ENCODE data around the gene ADGRE3.
A peak's percentile ranks its signal among the peaks of the same experiment; 100 is the strongest.

ADGRE3 gene

GRCh38 chr19:14674764-14675163 lies at the start of gene ADGRE3:
TSS of gene ADGRE3 (minus strand) at chr19:14674844. CDS start at chr19:14674770, 74 bp downstream.
- DNase-seq (ENCODE audit: low spot score) = no peak

GRCh38 chr19:14722127-14722526 lies 47.5 kb upstream of the ADGRE3 start:
- DNase-seq (ENCODE audit: low spot score) = no peak

GRCh38 chr19:14719162-14719561 lies 44.5 kb upstream of the ADGRE3 start:
- no peak for DNase-seq (ENCODE audit: low spot score)

GRCh38 chr19:14718522-14719116 lies 44.0 kb upstream of the ADGRE3 start:
- DNase-seq (ENCODE audit: low spot score) = no peak

GRCh38 chr19:14715841-14716240 lies 41.2 kb upstream of the ADGRE3 start:
- DNase-seq (ENCODE audit: low spot score) = no peak

- no peak for DNase-seq (ENCODE audit: low spot score)
Measured at GRCh38 chr19:14704450-14704849, 29.8 kb upstream of the ADGRE3 start.

- no peak for DNase-seq (ENCODE audit: low spot score)
Measured at GRCh38 chr19:14703833-14704232, 29.2 kb upstream of the ADGRE3 start.

GRCh38 chr19:14700711-14701375 lies 26.2 kb upstream of the ADGRE3 start:
- DNase-seq (ENCODE audit: low spot score) = no peak

GRCh38 chr19:14699641-14700040 lies 25.0 kb upstream of the ADGRE3 start:
- DNase-seq (ENCODE audit: low spot score) = no peak

- no peak for DNase-seq (ENCODE audit: low spot score)
Measured at GRCh38 chr19:14695471-14695870, 20.8 kb upstream of the ADGRE3 start.

- no peak for DNase-seq (ENCODE audit: low spot score)
Measured at GRCh38 chr19:14694641-14695266, 20.1 kb upstream of the ADGRE3 start.

- DNase-seq (ENCODE audit: low spot score) = peak; percentile 91
Measured at GRCh38 chr19:14689598-14690503, 15.2 kb upstream of the ADGRE3 start, which contains the start of gene ZNF333. TSS of gene ZNF333 (plus strand) at chr19:14690048. CDS start at chr19:14693492, 3,444 bp downstream.

GRCh38 chr19:14686411-14686810 lies 11.8 kb upstream of the ADGRE3 start:
- no peak for DNase-seq (ENCODE audit: low spot score)

GRCh38 chr19:14683439-14683838 lies 8.8 kb upstream of the ADGRE3 start:
- no peak for DNase-seq (ENCODE audit: low spot score)

- no peak for DNase-seq (ENCODE audit: low spot score)
Measured at GRCh38 chr19:14682084-14682483, 7.4 kb upstream of the ADGRE3 start.

- no peak for DNase-seq (ENCODE audit: low spot score)
Measured at GRCh38 chr19:14678199-14678598, 3.6 kb upstream of the ADGRE3 start.

- DNase-seq (ENCODE audit: low spot score) = no peak
Measured at GRCh38 chr19:14677464-14677863, 2.8 kb upstream of the ADGRE3 start.

GRCh38 chr19:14676762-14677161 lies 2.1 kb upstream of the ADGRE3 start:
- DNase-seq (ENCODE audit: low spot score) = no peak

GRCh38 chr19:14673088-14673487 lies 1.6 kb downstream of the ADGRE3 start:
- DNase-seq (ENCODE audit: low spot score) = no peak

GRCh38 chr19:14672188-14672872 lies 2.3 kb downstream of the ADGRE3 start:
- DNase-seq (ENCODE audit: low spot score) = no peak

GRCh38 chr19:14670408-14670807 lies 4.2 kb downstream of the ADGRE3 start:
- DNase-seq (ENCODE audit: low spot score) = no peak

- no peak for DNase-seq (ENCODE audit: low spot score)
Measured at GRCh38 chr19:14669940-14670339, 4.7 kb downstream of the ADGRE3 start.
